K562 (cell line): ENCODE results near the gene RPUSD1. TPM values are rescaled to one million over a fixed set of nuclear protein-coding genes. Genes with fewer than 3 reads are reported as not detected.

ENCODE experiments used
- ARNT ChIP-seq, 2 experiments: fragments of 450-650 bp; IDR thresholded peaks; 2 replicates each; pipeline ENCODE4 v1.6.1; 2016; ENCODE audit warnings: mild to moderate bottlenecking in 1 of 2
- BRF1 ChIP-seq: IDR thresholded peaks from 3 replicates; pipeline ENCODE4 v1.6.1; 2011; ENCODE audit warnings: borderline replicate concordance, mild to moderate bottlenecking; ENCODE audit not compliant: insufficient read length; ENCODE audit errors: extremely low read depth
- CREB1 ChIP-seq, 2 experiments: sonication (generic) in 1 of 2; formaldehyde crosslinking in 1 of 2; IDR thresholded peaks; 2 replicates each; pipeline versions ENCODE4 v1.6.1 to v1.8.0; 2012 to 2022; ENCODE audit warnings: inconsistent platforms in 1 of 2, mild to moderate bottlenecking in 1 of 2, missing genetic modification reagents in 1 of 2, moderate library complexity in 1 of 2
- DACH1 ChIP-seq: fragments of 450-650 bp; IDR thresholded peaks from 2 replicates; pipeline ENCODE4 v1.6.1; 2018; ENCODE audit not compliant: partially characterized antibody
- ESRRA ChIP-seq: fragments of 450-650 bp; IDR thresholded peaks from 2 replicates; pipeline ENCODE4 v1.6.1; 2014; ENCODE audit warnings: low read depth, mild to moderate bottlenecking, moderate library complexity, borderline replicate concordance
- ETV1 ChIP-seq: fragments of 450-650 bp; conservative IDR thresholded peaks from 2 replicates; pipeline ENCODE4 v1.6.1; 2016; ENCODE audit warnings: missing genetic modification characterization, control low read depth, low read depth, missing compliant biosample characterization
- HLTF ChIP-seq: fragments of 450-650 bp; IDR thresholded peaks from 2 replicates; pipeline ENCODE4 v1.6.1; 2016
- KHSRP ChIP-seq: fragments of 450-650 bp; IDR thresholded peaks from 2 replicates; pipeline ENCODE4 v1.6.1; 2017
- LCOR ChIP-seq: sonication (generic); formaldehyde crosslinking; IDR thresholded peaks from 2 replicates; pipeline ENCODE4 v1.8.0; 2022; ENCODE audit warnings: mild to moderate bottlenecking, missing genetic modification reagents
- NR2C2 ChIP-seq, 2 experiments: fragments of 200-800 bp in 1 of 2; sonication (Bioruptor generic) in 1 of 2; sonication (generic) in 1 of 2; formaldehyde crosslinking in 1 of 2; IDR thresholded peaks; 2 replicates each; pipeline versions ENCODE4 v1.6.1 to v1.8.0; 2016 to 2022; ENCODE audit warnings: mild to moderate bottlenecking in 1 of 2, missing compliant biosample characterization in 1 of 2, missing genetic modification characterization in 1 of 2, missing genetic modification reagents in 1 of 2
- PTRF ChIP-seq: fragments of 450-650 bp; IDR thresholded peaks from 2 replicates; pipeline ENCODE4 v1.6.1; 2016; ENCODE audit warnings: mild to moderate bottlenecking, missing genetic modification characterization, missing compliant biosample characterization
- SMARCA4 ChIP-seq: fragments of 450-650 bp; IDR thresholded peaks from 2 replicates; pipeline ENCODE4 v1.6.1; 2016
- SMC3 ChIP-seq: conservative IDR thresholded peaks from 2 replicates; pipeline ENCODE4 v1.6.1; 2011; ENCODE audit warnings: low read depth, low read length, improper control_type of control experiment; ENCODE audit not compliant: insufficient read depth
- TAF7 ChIP-seq: fragments of 450-650 bp; IDR thresholded peaks from 2 replicates; pipeline ENCODE4 v1.6.1; 2016; ENCODE audit warnings: missing genetic modification characterization, missing compliant biosample characterization
- U2AF2 ChIP-seq: fragments of 200-400 bp; formaldehyde crosslinking; optimal IDR thresholded peaks from 2 replicates; pipeline ENCODE3; 2017; ENCODE audit warnings: low read depth, mild to moderate bottlenecking, low read length
- ZNF644 ChIP-seq: fragments of 200-800 bp; sonication (Bioruptor generic); IDR thresholded peaks from 2 replicates; pipeline ENCODE4 v1.6.1; 2016; ENCODE audit warnings: low read depth, missing genetic modification characterization, missing compliant biosample characterization
- ZNF764 ChIP-seq: fragments of 250-450 bp; sonication (Bioruptor Pico); IDR thresholded peaks from 2 replicates; pipeline ENCODE4 v1.4.0; 2020; ENCODE audit warnings: low read depth, mild to moderate bottlenecking, moderate library complexity
- polyA plus RNA-seq, 8 experiments: library from polyadenylated mRNA; depleted of rRNA in 4 of 8; stranded (reverse) in 5 of 8; unstranded in 3 of 8; fragments of >200 nt; fragmentation: Nextera tagmentation in 2 of 8; fragmentation: Illumina TruSeq in 1 of 8; extraction: Ambion mirVana in 2 of 8; extraction: Trizol in 1 of 8; gene quantifications; 2 replicates each; pipeline versions ENCODE4 v1.2.1 to v1.2.3, GENCODE V29; 2011 to 2014; ENCODE audit warnings: inconsistent platforms in 1 of 8, missing spikeins in 1 of 8
- total RNA-seq, 7 experiments: library from RNA; depleted of rRNA in 6 of 7; stranded (reverse); fragments of >200 nt in 6 of 7; fragmentation: Illumina TruSeq in 2 of 7; extraction: Trizol in 2 of 7; gene quantifications; 2 replicates each; pipeline versions ENCODE4 v1.2.1 to v1.2.3, GENCODE V29; 2011 to 2021; ENCODE audit warnings: low replicate concordance in 1 of 7
- TF ChIP-seq, protein P1 (sequence below), 3 experiments: IDR thresholded peaks in 2 of 3; conservative IDR thresholded peaks in 1 of 3; 2 replicates each; pipeline ENCODE4 v1.5.1; 2011 to 2012; ENCODE audit warnings: low read length in 3 of 3, mild to moderate bottlenecking in 3 of 3, control low read depth in 2 of 3, improper control_type of control experiment in 1 of 3, inconsistent platforms in 1 of 3, low read depth in 1 of 3, mixed read lengths in 1 of 3, moderate library complexity in 1 of 3; ENCODE audit not compliant: insufficient read depth in 2 of 3
- TF ChIP-seq, protein P2 (sequence below): IDR thresholded peaks from 2 replicates; pipeline ENCODE4 v1.6.1; 2014; ENCODE audit warnings: antibody characterized with exemption
- TF ChIP-seq, protein P3 (sequence below), 2 experiments: fragments of 450-650 bp; conservative IDR thresholded peaks; 2 replicates each; pipeline ENCODE4 v1.6.1; 2017; ENCODE audit warnings: mild to moderate bottlenecking in 2 of 2, moderate library complexity in 2 of 2
- TF ChIP-seq, protein P4 (sequence below): fragments of 450-650 bp; formaldehyde crosslinking; IDR thresholded peaks from 2 replicates; pipeline ENCODE4 v1.4.0; 2020; ENCODE audit warnings: mild to moderate bottlenecking, moderate library complexity

Gene RPUSD1
- total and polyA plus RNA-seq, 9 of the 15 experiments (the other 6 are each of a cell fraction or from before 2014, with no cell fraction given): 0.45 to 56.6 (median 12.0) TPM

DNA sequence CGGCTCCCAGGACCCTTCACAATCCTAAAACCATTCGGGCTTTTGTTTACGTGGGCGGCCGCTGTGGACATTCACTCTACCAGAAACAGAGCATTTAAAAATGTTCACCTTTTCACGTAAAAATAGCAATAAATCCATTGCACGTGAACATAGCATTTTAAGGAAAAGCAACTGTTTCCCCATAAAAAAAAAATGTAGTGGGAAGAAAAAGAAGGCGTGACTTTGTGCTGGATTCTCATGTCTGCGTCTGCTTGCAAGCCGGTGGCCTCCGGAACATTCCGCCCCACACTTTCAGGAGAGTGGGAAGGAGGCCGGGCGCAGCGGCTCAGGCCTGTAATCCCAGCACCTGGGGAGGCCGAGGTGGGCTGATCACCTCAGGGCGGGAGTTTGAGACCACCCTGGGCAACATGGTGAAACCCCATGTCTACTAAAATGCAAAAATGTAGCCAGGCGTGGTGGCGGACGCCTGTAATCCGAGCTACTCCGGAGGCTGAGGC lies 25.8 kb upstream of the RPUSD1 start (continued):
- TF ChIP-seq, protein P1, sequence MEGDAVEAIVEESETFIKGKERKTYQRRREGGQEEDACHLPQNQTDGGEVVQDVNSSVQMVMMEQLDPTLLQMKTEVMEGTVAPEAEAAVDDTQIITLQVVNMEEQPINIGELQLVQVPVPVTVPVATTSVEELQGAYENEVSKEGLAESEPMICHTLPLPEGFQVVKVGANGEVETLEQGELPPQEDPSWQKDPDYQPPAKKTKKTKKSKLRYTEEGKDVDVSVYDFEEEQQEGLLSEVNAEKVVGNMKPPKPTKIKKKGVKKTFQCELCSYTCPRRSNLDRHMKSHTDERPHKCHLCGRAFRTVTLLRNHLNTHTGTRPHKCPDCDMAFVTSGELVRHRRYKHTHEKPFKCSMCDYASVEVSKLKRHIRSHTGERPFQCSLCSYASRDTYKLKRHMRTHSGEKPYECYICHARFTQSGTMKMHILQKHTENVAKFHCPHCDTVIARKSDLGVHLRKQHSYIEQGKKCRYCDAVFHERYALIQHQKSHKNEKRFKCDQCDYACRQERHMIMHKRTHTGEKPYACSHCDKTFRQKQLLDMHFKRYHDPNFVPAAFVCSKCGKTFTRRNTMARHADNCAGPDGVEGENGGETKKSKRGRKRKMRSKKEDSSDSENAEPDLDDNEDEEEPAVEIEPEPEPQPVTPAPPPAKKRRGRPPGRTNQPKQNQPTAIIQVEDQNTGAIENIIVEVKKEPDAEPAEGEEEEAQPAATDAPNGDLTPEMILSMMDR (IDR thresholded peaks at IDR 0.05 in 2 of 3, conservative IDR thresholded peaks at IDR 0.05 in 1 of 3; ENCODE audit: insufficient read depth in 2 of 3, low read depth in 1 of 3, low read length in 3 of 3): 0 out of 6 replicates have a peak, but pooled peaks of 1 of the 3 experiments have one; percentile 5
- TF ChIP-seq TAF7 (tag) (no peak), ZNF764 (no peak), CREB1 (IDR thresholded peaks at IDR 0.05) (no peak), CREB1 (CRISPR knock-in tag; IDR thresholded peaks at IDR 0.05) (no peak), ZNF644 (tag) (no peak), ESRRA (0 out of 2 replicates have a peak, but pooled peaks have one; percentile 1), LCOR (CRISPR knock-in tag) (no peak), U2AF2 (no peak), KHSRP (no peak), SMC3 (no peak), NR2C2 (CRISPR knock-in tag; IDR thresholded peaks at IDR 0.05) (no peak), NR2C2 (tag; IDR thresholded peaks at IDR 0.05) (0 out of 2 replicates have a peak, but pooled peaks have one; percentile 20), ETV1 (tag) (no peak), DACH1 (no peak), BRF1 (no peak), SMARCA4 (no peak), ARNT (IDR thresholded peaks at IDR 0.05) (no peak), HLTF (no peak), PTRF (tag) (no peak)
- TF ChIP-seq, protein P2, sequence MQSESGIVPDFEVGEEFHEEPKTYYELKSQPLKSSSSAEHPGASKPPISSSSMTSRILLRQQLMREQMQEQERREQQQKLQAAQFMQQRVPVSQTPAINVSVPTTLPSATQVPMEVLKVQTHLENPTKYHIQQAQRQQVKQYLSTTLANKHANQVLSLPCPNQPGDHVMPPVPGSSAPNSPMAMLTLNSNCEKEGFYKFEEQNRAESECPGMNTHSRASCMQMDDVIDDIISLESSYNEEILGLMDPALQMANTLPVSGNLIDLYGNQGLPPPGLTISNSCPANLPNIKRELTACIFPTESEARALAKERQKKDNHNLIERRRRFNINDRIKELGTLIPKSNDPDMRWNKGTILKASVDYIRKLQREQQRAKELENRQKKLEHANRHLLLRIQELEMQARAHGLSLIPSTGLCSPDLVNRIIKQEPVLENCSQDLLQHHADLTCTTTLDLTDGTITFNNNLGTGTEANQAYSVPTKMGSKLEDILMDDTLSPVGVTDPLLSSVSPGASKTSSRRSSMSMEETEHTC: no peak
- TF ChIP-seq, protein P3, sequence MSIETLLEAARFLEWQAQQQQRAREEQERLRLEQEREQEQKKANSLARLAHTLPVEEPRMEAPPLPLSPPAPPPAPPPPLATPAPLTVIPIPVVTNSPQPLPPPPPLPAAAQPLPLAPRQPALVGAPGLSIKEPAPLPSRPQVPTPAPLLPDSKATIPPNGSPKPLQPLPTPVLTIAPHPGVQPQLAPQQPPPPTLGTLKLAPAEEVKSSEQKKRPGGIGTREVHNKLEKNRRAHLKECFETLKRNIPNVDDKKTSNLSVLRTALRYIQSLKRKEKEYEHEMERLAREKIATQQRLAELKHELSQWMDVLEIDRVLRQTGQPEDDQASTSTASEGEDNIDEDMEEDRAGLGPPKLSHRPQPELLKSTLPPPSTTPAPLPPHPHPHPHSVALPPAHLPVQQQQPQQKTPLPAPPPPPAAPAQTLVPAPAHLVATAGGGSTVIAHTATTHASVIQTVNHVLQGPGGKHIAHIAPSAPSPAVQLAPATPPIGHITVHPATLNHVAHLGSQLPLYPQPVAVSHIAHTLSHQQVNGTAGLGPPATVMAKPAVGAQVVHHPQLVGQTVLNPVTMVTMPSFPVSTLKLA (conservative IDR thresholded peaks at IDR 0.05): no peak
- TF ChIP-seq, protein P4, sequence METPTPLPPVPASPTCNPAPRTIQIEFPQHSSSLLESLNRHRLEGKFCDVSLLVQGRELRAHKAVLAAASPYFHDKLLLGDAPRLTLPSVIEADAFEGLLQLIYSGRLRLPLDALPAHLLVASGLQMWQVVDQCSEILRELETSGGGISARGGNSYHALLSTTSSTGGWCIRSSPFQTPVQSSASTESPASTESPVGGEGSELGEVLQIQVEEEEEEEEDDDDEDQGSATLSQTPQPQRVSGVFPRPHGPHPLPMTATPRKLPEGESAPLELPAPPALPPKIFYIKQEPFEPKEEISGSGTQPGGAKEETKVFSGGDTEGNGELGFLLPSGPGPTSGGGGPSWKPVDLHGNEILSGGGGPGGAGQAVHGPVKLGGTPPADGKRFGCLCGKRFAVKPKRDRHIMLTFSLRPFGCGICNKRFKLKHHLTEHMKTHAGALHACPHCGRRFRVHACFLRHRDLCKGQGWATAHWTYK: no peak
